Cerebellar cortex (tissue), 1 donor: ENCODE results near the gene HTR3C.

Source experiments
- DNase-seq: peaks from one replicate; pipeline ENCODE4 v3.0.0-alpha.2; 2015; ENCODE audit warnings: low spot score

Gene HTR3C

GRCh38 chr3:184092199-184092598, 39.4 kb downstream of the HTR3C start:
- no peak for DNase-seq

DNA sequence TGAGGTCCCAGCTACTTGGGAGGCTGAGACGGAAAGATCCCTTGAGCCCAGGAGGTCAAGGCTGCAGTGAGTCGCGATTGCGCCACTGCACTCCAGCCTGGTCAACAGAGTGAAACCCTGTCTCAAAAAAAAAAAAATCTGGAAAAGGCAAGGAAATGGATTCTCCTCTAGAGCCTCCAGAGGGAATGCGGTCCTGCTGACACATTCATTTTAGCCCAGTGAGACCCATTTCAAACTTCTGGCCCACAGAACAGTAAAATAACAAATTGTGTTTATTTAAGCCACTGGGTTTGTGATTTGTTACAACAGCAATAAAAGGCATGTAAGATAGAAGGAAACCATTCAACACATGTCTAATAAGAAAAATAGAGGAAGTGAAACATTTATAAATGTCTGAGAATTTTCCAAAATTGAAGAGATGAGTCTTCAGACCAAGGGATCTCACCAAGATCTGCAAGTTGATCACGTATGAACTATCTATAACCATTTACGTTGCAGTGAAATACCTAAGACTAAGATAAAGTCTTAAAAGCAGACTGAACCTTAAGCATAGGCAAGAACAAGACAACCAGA, 44.0 kb downstream of the HTR3C start, which contains the start of gene HTR3E:
Gene HTR3E, plus strand, starts transcription at position 254 of the 573 bp plus-strand sequence. CDS start 466 bp downstream, outside the sequence.
- DNase-seq = no peak

DNA sequence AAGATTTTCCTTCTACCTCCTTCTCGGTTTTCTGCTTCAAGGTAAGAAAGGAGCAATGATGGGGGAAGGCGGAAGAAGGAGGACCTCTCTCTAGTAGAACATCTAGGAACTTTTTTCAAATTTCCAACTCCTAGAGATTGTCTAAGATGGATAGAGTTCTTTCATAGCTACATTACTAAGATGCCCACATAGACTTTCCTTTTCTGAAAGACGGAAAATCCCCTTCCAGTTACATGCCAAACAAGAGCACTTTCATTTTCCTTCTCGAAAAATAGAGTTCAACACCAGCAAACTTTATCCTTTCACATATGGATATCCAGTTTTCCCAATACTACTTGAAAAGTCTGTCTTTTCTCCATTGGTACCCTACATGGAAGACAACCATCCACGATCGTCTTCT, 44.7 kb downstream of the HTR3C start:
- DNase-seq = no peak

DNA sequence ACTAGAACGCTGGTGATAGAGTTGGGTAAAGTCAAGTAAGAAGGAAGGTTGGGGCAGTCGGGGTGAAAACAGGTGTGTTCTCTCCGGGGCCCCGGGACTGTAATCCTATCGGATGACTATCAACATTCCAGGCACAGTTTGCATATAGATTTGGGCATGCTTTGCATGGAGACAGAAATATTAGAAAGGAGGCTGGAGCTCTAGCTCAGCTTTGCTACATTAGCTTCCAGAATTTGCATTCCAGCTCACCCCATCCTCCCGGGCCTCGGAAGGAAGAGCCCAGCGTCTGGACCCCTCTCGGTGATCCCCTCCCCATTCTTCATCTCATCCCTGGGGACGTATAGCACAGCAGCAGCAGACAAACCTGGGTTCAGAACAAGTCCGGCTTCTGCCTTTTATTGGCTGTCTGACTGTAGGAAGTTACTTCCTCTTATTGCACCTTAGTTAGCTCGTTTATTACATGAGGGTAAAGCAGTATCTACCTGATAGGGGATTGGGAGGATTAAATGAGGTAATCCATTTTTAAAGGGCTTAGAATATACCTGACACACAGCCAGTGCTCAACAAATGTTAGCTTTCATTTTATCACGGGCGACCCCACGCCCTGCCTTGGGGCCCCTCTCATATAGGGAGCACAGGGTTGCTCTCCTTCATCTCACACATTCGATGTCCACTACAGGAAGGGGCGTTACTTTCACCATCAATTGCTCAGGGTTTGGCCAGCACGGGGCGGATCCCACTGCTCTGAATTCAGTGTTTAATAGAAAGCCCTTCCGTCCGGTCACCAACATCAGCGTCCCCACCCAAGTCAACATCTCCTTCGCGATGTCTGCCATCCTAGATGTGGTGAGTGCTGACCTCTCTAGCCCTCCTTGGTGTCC, 47.2 kb downstream of the HTR3C start:
- no peak for DNase-seq
